Measurements from ENCODE around the gene C12orf60.

GRCh38 chr12:14802721-14803010, 804 bp upstream of the C12orf60 start:
- TF ChIP-seq EZH2 (IDR thresholded peaks at IDR 0.05; ENCODE audit: insufficient read depth, poor library complexity, severe bottlenecking) (no peak), EZH2phosphoT487 (IDR thresholded peaks at IDR 0.05; ENCODE audit: insufficient read depth, low read depth) (no peak)

All from GM23248 (cell line).